Measurements from ENCODE around the gene EEF1G.

EEF1G gene

GRCh38 chr11:62607714-62608113, 34.0 kb upstream of the EEF1G start:
- TF ChIP-seq CTCF (IDR thresholded peaks at IDR 0.05; ENCODE audit: borderline replicate concordance, insufficient read depth, low read depth, low read length), result no peak
- H3K4me3 ChIP-seq (ENCODE audit: low read depth, low read length), result no peak overlapping the region

GRCh38 chr11:62605902-62606301, 32.2 kb upstream of the EEF1G start:
- TF ChIP-seq CTCF (IDR thresholded peaks at IDR 0.05; ENCODE audit: borderline replicate concordance, insufficient read depth, low read depth, low read length), result no peak
- H3K4me3 ChIP-seq (ENCODE audit: low read depth, low read length), result no peak overlapping the region

GRCh38 chr11:62605467-62605866, 31.8 kb upstream of the EEF1G start:
- H3K4me3 ChIP-seq (ENCODE audit: low read depth, low read length), result no peak overlapping the region
- TF ChIP-seq CTCF (IDR thresholded peaks at IDR 0.05; ENCODE audit: borderline replicate concordance, insufficient read depth, low read depth, low read length), result no peak

- TF ChIP-seq CTCF (IDR thresholded peaks at IDR 0.05; ENCODE audit: borderline replicate concordance, insufficient read depth, low read depth, low read length), result no peak
- no peak overlapping the region for H3K4me3 ChIP-seq (ENCODE audit: low read depth, low read length)
Measured at GRCh38 chr11:62604460-62605120, 30.9 kb upstream of the EEF1G start.

- H3K4me3 ChIP-seq (ENCODE audit: low read depth, low read length), result no peak overlapping the region
- no peak for TF ChIP-seq CTCF (IDR thresholded peaks at IDR 0.05; ENCODE audit: borderline replicate concordance, insufficient read depth, low read depth, low read length)
Measured at GRCh38 chr11:62603776-62604299, 30.1 kb upstream of the EEF1G start.

- TF ChIP-seq CTCF (IDR thresholded peaks at IDR 0.05; ENCODE audit: borderline replicate concordance, insufficient read depth, low read depth, low read length), result no peak
- no peak overlapping the region for H3K4me3 ChIP-seq (ENCODE audit: low read depth, low read length)
Measured at GRCh38 chr11:62603072-62603408, 29.3 kb upstream of the EEF1G start.

All from GM12875 (cell line).